NT2/D1 (cell line): ENCODE results near the gene CCT6A.
"Not testable (repeated sequence)": the region's sequence is repeated elsewhere in the genome, so short reads cannot be mapped to it uniquely, and the experiment has no call there.

ENCODE experiments used
- DNase-seq: peaks from one replicate; pipeline ENCODE4 v3.0.0-alpha.2; 2011; ENCODE audit warnings: low read depth, low spot score
- H3K27me3 ChIP-seq: 2 replicates; pipeline ENCODE4 v1.6.0; 2011; ENCODE audit warnings: mild to moderate bottlenecking; ENCODE audit not compliant: insufficient read length, insufficient read depth
- H3K36me3 ChIP-seq: 2 replicates; pipeline ENCODE4 v1.6.1; 2011; ENCODE audit warnings: mild to moderate bottlenecking, low read length, mixed read lengths; ENCODE audit not compliant: insufficient read depth, insufficient read length
- H3K4me1 ChIP-seq: 2 replicates; pipeline ENCODE4 v1.5.1; 2011; ENCODE audit not compliant: insufficient read depth, insufficient read length
- H3K4me3 ChIP-seq: 2 replicates; pipeline ENCODE4 v1.5.1; 2011; ENCODE audit warnings: low read depth; ENCODE audit not compliant: insufficient read length
- H3K9ac ChIP-seq: 2 replicates; pipeline ENCODE4 v1.6.0; 2011; ENCODE audit warnings: low read depth; ENCODE audit not compliant: insufficient read length
- H3K9me3 ChIP-seq: 2 replicates; pipeline ENCODE4 v1.5.1; 2011; ENCODE audit warnings: mild to moderate bottlenecking, low read length; ENCODE audit not compliant: insufficient read depth
- SUZ12 ChIP-seq: IDR thresholded peaks from 2 replicates; pipeline ENCODE4 v1.6.1; 2011; ENCODE audit not compliant: insufficient read length, insufficient read depth; ENCODE audit errors: extremely low read depth
- YY1 ChIP-seq: IDR thresholded peaks from 2 replicates; pipeline ENCODE4 v1.6.1; 2011; ENCODE audit not compliant: insufficient read length, insufficient read depth
- ZNF274 ChIP-seq: IDR thresholded peaks from 2 replicates; pipeline ENCODE4 v1.6.1; 2011; ENCODE audit warnings: mild to moderate bottlenecking, low read depth, low read length

Gene CCT6A

GRCh38 chr7:56053993-56054392 lies 2.4 kb downstream of the CCT6A start:
- DNase-seq, result no peak
- no peaks in the 10 kb centered on the region for H3K9me3 ChIP-seq
- H3K9ac ChIP-seq, result peak overlapping the region; percentile 65
- no peak overlapping the region for H3K4me3 ChIP-seq
- H3K27me3 ChIP-seq, result no peaks in the 10 kb centered on the region
- TF ChIP-seq ZNF274 (no peak), YY1 (no peak), SUZ12 (no peak)
- peaks cover 2% of the 10 kb centered on the region for H3K4me1 ChIP-seq
- peaks cover 77% of the 10 kb centered on the region for H3K36me3 ChIP-seq

DNA sequence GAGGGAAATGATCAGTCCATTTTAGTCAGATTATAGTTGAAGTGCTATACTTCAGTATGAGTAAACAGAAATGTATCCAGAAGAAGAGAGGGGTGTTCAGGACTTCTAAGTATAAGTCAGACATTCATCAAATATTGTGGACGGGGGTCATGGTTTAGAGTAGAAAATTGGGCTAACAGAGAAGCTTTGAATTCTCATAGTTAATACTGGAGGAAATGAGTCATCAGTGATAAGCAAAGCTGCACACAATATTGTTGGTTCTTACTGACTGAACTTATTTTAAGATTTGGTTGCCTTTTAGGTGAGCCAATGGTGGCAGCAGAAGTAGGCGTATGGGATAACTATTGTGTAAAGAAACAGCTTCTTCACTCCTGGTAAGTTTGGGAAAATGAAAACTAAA lies 10.8 kb downstream of the CCT6A start:
- Histone ChIP-seq H3K36me3 (peaks cover 71% of the 10 kb centered on the region), H3K9me3 (no peaks in the 10 kb centered on the region), H3K9ac (no peak overlapping the region), H3K27me3 (no peaks in the 10 kb centered on the region), H3K4me1 (peaks cover 2% of the 10 kb centered on the region), H3K4me3 (no peak overlapping the region)
- DNase-seq, result no peak
- TF ChIP-seq ZNF274, result no peak
- no peak for TF ChIP-seq SUZ12
- no peak for TF ChIP-seq YY1

- no peaks in the 10 kb centered on the region for H3K27me3 ChIP-seq
- peaks cover 66% of the 10 kb centered on the region for H3K36me3 ChIP-seq
- TF ChIP-seq SUZ12, result no peak
- peaks cover 2% of the 10 kb centered on the region for H3K4me1 ChIP-seq
- H3K9me3 ChIP-seq, result no peaks in the 10 kb centered on the region
- H3K4me3 ChIP-seq, result no peak overlapping the region
- no peak overlapping the region for H3K9ac ChIP-seq
- DNase-seq, result no peak
Measured at GRCh38 chr7:56063500-56063881, 11.9 kb downstream of the CCT6A start.

GRCh38 chr7:56063882-56064625 lies 12.5 kb downstream of the CCT6A start, which contains the start of gene SUMF2:
SUMF2 (plus strand) TSS chr7:56064286; CDS start chr7:56064312, 26 bp downstream.
- Histone ChIP-seq H3K9me3 (no peaks in the 10 kb centered on the region), H3K36me3 (peaks cover 66% of the 10 kb centered on the region), H3K27me3 (no peaks in the 10 kb centered on the region), H3K4me1 (peaks cover 2% of the 10 kb centered on the region), H3K9ac (peak within 1 kb of the TSS; percentile 99), H3K4me3 (peak within 1 kb of the TSS; percentile 93)
- peak; percentile 94 for DNase-seq
- TF ChIP-seq ZNF274 (no peak), SUZ12 (no peak), YY1 (peak; percentile 21)

- not testable (repeated sequence) for H3K9me3 ChIP-seq, H3K27me3 ChIP-seq, DNase-seq, H3K4me1 ChIP-seq, H3K4me3 ChIP-seq, H3K9ac ChIP-seq
- H3K36me3 ChIP-seq, result peaks cover 62% of the 10 kb centered on the region
Measured at GRCh38 chr7:56066376-56066775, 14.8 kb downstream of the CCT6A start.

GRCh38 chr7:56074371-56074791 lies 22.8 kb downstream of the CCT6A start:
- no peak for TF ChIP-seq SUZ12
- Histone ChIP-seq H3K4me3 (no peak overlapping the region), H3K27me3 (no peaks in the 10 kb centered on the region), H3K4me1 (peaks cover 2% of the 10 kb centered on the region), H3K9me3 (no peaks in the 10 kb centered on the region), H3K36me3 (peaks cover 64% of the 10 kb centered on the region), H3K9ac (peak overlapping the region; percentile 44)
- peak; percentile 84 for DNase-seq

- Histone ChIP-seq H3K9me3 (no peaks in the 10 kb centered on the region), H3K4me3 (no peak overlapping the region), H3K27me3 (no peaks in the 10 kb centered on the region), H3K4me1 (peaks cover 2% of the 10 kb centered on the region), H3K9ac (no peak overlapping the region), H3K36me3 (peaks cover 72% of the 10 kb centered on the region)
- TF ChIP-seq ZNF274 (no peak), SUZ12 (no peak), YY1 (no peak)
- no peak for DNase-seq
Measured at GRCh38 chr7:56077681-56078080, 26.1 kb downstream of the CCT6A start.
